HEK293 (cell line): ENCODE results near the gene FOXN1.

Source experiments
- SETDB1 ChIP-seq: IDR thresholded peaks from one replicate; pipeline ENCODE4 v1.6.1; 2017; ENCODE audit warnings: mild to moderate bottlenecking, low read length, moderate library complexity, mixed read lengths; ENCODE audit not compliant: insufficient read length
- ZNF16 ChIP-seq: fragments of 450-650 bp; formaldehyde crosslinking; IDR thresholded peaks from 2 replicates; pipeline ENCODE4 v1.5.1; 2016; ENCODE audit warnings: low read depth, missing biosample characterization, missing genetic modification characterization
- TF ChIP-seq, protein P1 (sequence below): fragments of 450-650 bp; formaldehyde crosslinking; IDR thresholded peaks from 2 replicates; pipeline ENCODE4 v1.5.1; 2016; ENCODE audit warnings: missing biosample characterization, missing genetic modification characterization

DNA sequence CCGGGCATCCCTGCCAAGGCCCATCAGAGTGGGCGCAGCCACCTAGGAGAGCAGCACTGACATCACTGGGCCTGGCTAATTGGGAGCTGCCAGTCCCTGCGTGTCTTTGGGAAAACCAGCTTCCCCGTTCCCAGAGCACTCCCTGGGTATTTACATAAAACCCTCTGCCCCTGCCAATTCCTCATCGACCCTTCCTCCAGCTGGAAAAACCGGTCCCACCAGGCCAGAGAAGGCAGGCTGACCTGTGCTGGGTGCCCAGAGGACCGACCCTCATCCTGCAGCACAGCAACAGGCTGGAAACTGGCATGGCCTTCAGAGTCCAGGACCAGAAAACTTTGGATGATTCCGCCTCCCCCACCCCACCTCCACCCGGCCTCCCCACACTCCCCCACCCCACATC, 8.2 kb upstream of the FOXN1 start:
- no peak for TF ChIP-seq ZNF16 (tag by site-specific recombination)
- no peak for TF ChIP-seq SETDB1
- TF ChIP-seq, protein P1, sequence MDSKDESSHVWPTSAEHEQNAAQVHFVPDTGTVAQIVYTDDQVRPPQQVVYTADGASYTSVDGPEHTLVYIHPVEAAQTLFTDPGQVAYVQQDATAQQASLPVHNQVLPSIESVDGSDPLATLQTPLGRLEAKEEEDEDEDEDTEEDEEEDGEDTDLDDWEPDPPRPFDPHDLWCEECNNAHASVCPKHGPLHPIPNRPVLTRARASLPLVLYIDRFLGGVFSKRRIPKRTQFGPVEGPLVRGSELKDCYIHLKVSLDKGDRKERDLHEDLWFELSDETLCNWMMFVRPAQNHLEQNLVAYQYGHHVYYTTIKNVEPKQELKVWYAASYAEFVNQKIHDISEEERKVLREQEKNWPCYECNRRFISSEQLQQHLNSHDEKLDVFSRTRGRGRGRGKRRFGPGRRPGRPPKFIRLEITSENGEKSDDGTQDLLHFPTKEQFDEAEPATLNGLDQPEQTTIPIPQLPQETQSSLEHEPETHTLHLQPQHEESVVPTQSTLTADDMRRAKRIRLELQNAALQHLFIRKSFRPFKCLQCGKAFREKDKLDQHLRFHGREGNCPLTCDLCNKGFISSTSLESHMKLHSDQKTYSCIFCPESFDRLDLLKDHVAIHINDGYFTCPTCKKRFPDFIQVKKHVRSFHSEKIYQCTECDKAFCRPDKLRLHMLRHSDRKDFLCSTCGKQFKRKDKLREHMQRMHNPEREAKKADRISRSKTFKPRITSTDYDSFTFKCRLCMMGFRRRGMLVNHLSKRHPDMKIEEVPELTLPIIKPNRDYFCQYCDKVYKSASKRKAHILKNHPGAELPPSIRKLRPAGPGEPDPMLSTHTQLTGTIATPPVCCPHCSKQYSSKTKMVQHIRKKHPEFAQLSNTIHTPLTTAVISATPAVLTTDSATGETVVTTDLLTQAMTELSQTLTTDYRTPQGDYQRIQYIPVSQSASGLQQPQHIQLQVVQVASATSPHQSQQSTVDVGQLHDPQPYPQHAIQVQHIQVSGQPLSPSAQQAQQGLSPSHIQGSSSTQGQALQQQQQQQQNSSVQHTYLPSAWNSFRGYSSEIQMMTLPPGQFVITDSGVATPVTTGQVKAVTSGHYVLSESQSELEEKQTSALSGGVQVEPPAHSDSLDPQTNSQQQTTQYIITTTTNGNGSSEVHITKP (tag by site-specific recombination): no peak
